WERI-Rb-1 (cell line): Measurements from ENCODE around the gene PLCL1.
"Not testable (repeated sequence)": the region's sequence is repeated elsewhere in the genome, so short reads cannot be mapped to it uniquely, and the experiment has no call there.

Experiments
- DNase-seq: peaks from one replicate; pipeline ENCODE4 v3.0.0-alpha.2; 2020
- H3K27ac ChIP-seq: fragments of 250-450 bp; sonication (Bioruptor Pico); 2 replicates; pipeline ENCODE4 v1.5.1; 2020; ENCODE audit warnings: mild to moderate bottlenecking, moderate library complexity
- H3K27me3 ChIP-seq: fragments of 250-450 bp; sonication (Bioruptor Pico); 2 replicates; pipeline ENCODE4 v1.5.1; 2021; ENCODE audit warnings: mild to moderate bottlenecking, low read depth, moderate library complexity; ENCODE audit not compliant: insufficient read depth, severe bottlenecking
- H3K36me3 ChIP-seq: fragments of 250-450 bp; sonication (Bioruptor Pico); 2 replicates; pipeline ENCODE4 v1.5.1; 2020; ENCODE audit warnings: mild to moderate bottlenecking, moderate library complexity
- H3K4me3 ChIP-seq: 2 replicates; pipeline ENCODE4 v1.5.1; 2011; ENCODE audit warnings: low read depth, mild to moderate bottlenecking, control low read depth, low read length
- H3K9me3 ChIP-seq: fragments of 250-450 bp; sonication (Bioruptor Pico); 2 replicates; pipeline ENCODE4 v1.5.1; 2021; ENCODE audit warnings: mild to moderate bottlenecking, moderate library complexity; ENCODE audit not compliant: severe bottlenecking
- TF ChIP-seq, protein P1 (sequence below): IDR thresholded peaks from 2 replicates; pipeline ENCODE4 v1.5.1; 2011; ENCODE audit warnings: low read depth, mild to moderate bottlenecking, control low read depth, inconsistent platforms, low read length

The PLCL1 gene

DNA sequence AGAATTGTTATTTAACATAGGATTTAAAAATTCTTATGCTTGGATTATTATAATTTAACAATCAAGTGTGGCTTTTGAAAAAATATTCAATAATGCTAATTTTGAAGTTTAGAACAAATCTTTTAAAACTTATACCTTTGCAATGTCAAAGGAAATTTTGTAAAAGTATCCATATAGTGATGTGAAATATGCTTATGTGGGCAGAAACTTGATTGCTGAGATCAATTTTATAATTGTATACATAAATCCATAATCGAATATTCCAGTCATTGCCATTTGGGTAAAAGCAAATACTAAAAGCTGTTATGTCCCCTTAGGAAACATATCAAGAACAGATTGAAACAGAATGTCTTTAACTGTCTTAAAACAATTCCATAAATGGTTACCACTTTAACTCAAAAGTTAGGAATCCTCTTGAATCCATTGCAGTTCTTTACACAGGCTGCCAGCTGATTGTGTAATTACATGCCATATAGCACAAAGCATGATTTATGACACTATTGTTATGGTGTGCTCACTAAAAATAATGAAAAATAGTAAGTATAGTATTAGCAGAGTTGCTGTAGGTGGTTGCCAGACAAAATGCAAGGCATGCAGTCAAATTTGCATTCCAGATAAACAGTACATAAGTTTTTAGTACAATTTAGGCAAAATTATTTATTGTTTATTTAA, 24.2 kb downstream of the PLCL1 start:
- H3K27ac ChIP-seq = no peak overlapping the region
- no peak overlapping the region for H3K4me3 ChIP-seq
- TF ChIP-seq, protein P1, sequence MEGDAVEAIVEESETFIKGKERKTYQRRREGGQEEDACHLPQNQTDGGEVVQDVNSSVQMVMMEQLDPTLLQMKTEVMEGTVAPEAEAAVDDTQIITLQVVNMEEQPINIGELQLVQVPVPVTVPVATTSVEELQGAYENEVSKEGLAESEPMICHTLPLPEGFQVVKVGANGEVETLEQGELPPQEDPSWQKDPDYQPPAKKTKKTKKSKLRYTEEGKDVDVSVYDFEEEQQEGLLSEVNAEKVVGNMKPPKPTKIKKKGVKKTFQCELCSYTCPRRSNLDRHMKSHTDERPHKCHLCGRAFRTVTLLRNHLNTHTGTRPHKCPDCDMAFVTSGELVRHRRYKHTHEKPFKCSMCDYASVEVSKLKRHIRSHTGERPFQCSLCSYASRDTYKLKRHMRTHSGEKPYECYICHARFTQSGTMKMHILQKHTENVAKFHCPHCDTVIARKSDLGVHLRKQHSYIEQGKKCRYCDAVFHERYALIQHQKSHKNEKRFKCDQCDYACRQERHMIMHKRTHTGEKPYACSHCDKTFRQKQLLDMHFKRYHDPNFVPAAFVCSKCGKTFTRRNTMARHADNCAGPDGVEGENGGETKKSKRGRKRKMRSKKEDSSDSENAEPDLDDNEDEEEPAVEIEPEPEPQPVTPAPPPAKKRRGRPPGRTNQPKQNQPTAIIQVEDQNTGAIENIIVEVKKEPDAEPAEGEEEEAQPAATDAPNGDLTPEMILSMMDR = no peak
- H3K9me3 ChIP-seq = no peaks in the 10 kb centered on the region
- no peaks in the 10 kb centered on the region for H3K36me3 ChIP-seq
- no peaks in the 10 kb centered on the region for H3K27me3 ChIP-seq
- DNase-seq = no peak

DNA sequence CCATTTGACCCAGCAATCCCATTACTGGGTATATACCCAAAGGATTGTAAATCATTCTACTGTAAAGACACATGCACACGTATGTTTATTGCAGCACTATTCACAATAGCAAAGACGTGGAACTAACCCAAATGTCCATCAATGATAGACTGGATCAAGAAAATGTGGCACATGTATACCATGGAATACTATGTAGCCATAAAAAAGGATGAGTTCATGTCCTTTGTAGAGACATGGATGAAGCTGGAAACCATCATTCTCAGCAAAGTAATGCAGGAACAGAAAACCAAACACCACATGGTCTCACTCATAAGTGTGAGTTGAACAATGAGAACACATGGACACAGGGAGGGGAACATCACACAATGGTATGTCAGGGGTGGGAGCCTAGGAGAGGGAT, 30.4 kb downstream of the PLCL1 start:
- DNase-seq, H3K9me3 ChIP-seq, H3K27ac ChIP-seq, H3K4me3 ChIP-seq, H3K36me3 ChIP-seq, H3K27me3 ChIP-seq: not testable (repeated sequence)

DNA sequence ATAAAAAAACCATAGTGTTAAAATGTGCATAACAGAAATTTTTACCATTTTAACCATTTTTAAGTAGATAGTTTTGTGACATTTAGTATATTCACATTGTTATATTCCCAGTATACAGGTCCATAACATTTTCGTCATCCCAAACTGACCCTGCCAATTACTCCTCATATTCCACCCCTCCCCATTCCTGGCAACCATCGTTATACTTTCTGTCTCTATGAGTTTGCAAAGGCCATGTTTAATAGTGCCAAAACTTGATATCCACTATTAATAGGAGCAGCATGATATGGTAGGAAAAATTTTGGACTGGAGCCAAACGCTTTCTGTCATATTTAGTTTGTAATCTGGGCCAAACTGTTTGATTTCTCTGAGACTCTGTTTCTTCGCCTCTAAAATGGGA, 30.9 kb downstream of the PLCL1 start:
- H3K27me3 ChIP-seq = no peaks in the 10 kb centered on the region
- no peaks in the 10 kb centered on the region for H3K9me3 ChIP-seq
- H3K4me3 ChIP-seq = no peak overlapping the region
- DNase-seq = no peak
- TF ChIP-seq, protein P1 = no peak
- no peak overlapping the region for H3K27ac ChIP-seq
- no peaks in the 10 kb centered on the region for H3K36me3 ChIP-seq

DNA sequence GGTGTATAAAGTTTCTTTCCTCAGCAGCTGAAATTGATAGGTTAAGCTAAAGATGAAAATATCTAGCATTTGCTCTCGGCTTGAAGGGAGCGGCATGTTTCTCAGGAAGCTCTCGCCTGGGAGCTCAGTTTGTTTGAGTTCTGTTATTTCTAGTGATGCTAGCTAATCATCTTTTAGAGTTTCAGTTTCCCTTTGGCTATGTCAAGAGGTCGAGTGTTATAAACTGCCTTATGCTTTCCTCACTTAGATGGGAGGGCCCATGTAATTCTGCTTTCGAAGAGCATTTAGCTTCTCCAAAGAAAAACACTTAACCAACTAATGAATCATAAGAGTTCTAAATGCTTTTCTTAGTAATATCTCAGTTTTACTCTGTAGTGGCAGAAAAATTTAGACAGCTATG, 33.6 kb downstream of the PLCL1 start:
- no peak overlapping the region for H3K4me3 ChIP-seq
- no peaks in the 10 kb centered on the region for H3K36me3 ChIP-seq
- H3K27me3 ChIP-seq = no peaks in the 10 kb centered on the region
- DNase-seq = no peak
- H3K27ac ChIP-seq = no peak overlapping the region
- H3K9me3 ChIP-seq = no peaks in the 10 kb centered on the region
- TF ChIP-seq, protein P1 = no peak

DNA sequence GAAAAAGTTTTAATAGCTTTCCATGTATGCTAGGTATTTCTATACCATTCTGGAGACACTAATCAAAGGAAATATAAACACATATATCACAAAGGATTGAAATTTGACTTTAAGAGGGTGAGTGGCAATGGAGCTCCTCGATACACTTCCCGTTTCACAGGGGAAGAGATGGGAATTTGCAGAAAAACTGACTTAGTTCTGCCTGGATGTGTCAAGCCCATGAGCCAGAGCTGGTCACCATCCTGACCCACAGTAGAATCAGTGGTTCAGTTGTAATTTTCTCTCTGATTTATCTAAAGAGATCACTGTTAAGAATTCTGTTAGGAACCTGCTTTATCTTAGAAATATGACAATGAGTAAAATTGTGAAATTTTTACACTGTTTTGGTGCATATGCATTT, 34.2 kb downstream of the PLCL1 start:
- no peak overlapping the region for H3K27ac ChIP-seq
- no peaks in the 10 kb centered on the region for H3K27me3 ChIP-seq
- no peaks in the 10 kb centered on the region for H3K9me3 ChIP-seq
- TF ChIP-seq, protein P1 = no peak
- no peaks in the 10 kb centered on the region for H3K36me3 ChIP-seq
- no peak overlapping the region for H3K4me3 ChIP-seq
- no peak for DNase-seq

DNA sequence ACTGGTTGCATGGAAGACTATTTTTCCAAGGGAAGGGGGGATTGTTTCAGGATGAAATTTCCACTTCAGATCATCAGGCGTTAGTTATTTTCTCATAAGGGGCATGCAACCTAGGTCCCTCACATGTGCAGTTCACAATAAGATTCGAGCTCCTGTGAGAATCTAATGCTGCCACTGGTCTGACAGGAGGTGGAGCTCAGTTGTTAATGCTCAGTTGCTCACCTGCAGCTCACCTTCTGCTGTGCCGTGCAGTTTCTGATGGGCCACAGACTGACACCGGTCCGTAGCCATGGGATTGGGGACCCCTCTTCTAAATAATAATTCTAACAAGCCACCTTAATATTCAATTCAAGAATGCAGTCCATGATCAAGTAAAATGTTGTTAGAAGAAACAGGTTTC, 34.9 kb downstream of the PLCL1 start:
- DNase-seq = no peak
- Histone ChIP-seq H3K27ac (no peak overlapping the region), H3K36me3 (no peaks in the 10 kb centered on the region), H3K4me3 (no peak overlapping the region), H3K9me3 (no peaks in the 10 kb centered on the region), H3K27me3 (no peaks in the 10 kb centered on the region)
- TF ChIP-seq, protein P1 = no peak
